Activated B cell treated with CpG ODN at 0.5 μM for 24 hours (primary cell): ENCODE measurements around the gene CENPN. TPM values are rescaled to one million over a fixed set of nuclear protein-coding genes. Genes with fewer than 3 reads are reported as not detected.

ENCODE experiments used
- ATAC-seq: fragments of 200-7000 bp; cut with Tn5 transposase; one replicate; pipeline ENCODE4 v1.10.0; 2021; ENCODE audit warnings: low read depth, mild to moderate bottlenecking, moderate library complexity
- CTCF ChIA-PET: fragments of 350-600 bp; sonication (Branson Sonifier 250); formaldehyde crosslinking; loops from one replicate; lab custom pipeline; 2021; ENCODE audit warnings: antibody characterized with exemption; lab: Charles Lee
- POLR2A ChIA-PET: fragments of 350-600 bp; sonication (Branson Sonifier 250); formaldehyde crosslinking; loops from one replicate; lab custom pipeline; 2021; ENCODE audit warnings: antibody characterized with exemption; lab: Charles Lee
- DNase-seq: peaks from one replicate; pipeline ENCODE4 v3.0.0; 2022
- H3K27ac Mint-ChIP-seq: one replicate; pipeline ENCODE4 v1.8.0; 2020; ENCODE audit warnings: mixed read lengths
- H3K27me3 Mint-ChIP-seq: one replicate; pipeline ENCODE4 v1.8.0; 2021; ENCODE audit warnings: mixed read lengths
- H3K36me3 Mint-ChIP-seq: one replicate; pipeline ENCODE4 v1.8.0; 2021; ENCODE audit warnings: low read depth, mixed read lengths
- H3K4me1 Mint-ChIP-seq: one replicate; pipeline ENCODE4 v1.8.0; 2021; ENCODE audit warnings: mixed read lengths
- H3K4me3 Mint-ChIP-seq: one replicate; pipeline ENCODE4 v1.8.0; 2020; ENCODE audit warnings: mild to moderate bottlenecking, mixed read lengths
- H3K9me3 Mint-ChIP-seq: one replicate; pipeline ENCODE4 v1.8.0; 2020; ENCODE audit warnings: mixed read lengths
- intact Hi-C: fragments of 100-400 bp; cut with micrococcal nuclease; formaldehyde crosslinking; loops from one replicate; pipeline ENCODE4 v1.15.1; 2024
- total RNA-seq: library from RNA; stranded (reverse); gene quantifications from 2 replicates; pipeline ENCODE4 v1.2.3, GENCODE V29; 2022
- TF ChIP-seq, protein P1 (sequence below): fragments of 200-600 bp; IDR thresholded peaks from one replicate; pipeline ENCODE4 v1.8.0; 2022; ENCODE audit warnings: antibody characterized with exemption, mild to moderate bottlenecking

The CENPN gene
- total RNA-seq, 1 donor from 2014 or later, result 5.9 TPM

DNA sequence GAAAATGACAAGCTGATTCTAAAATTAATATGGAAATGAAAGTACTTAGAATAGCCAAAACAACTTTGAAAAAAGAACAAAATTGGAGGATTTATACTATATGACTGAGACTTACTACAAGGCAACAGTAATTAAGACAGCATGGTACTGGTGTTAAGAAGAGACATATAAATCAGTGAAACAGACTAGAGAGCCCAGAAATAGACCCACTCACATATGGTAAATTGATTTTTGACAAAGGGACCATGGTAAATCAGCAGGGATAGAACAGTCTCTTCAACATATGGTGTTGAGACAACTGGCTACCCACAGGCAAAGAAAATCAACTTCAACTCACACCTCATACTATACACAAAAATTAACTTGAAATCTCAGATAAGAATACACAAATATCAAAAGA is 13.2 kb upstream of the CENPN start:
- intact Hi-C loops, result no loop called here
- peaks cover 26% of the 10 kb centered on the region for H3K4me1 Mint-ChIP-seq
- H3K36me3 Mint-ChIP-seq, result peaks cover 21% of the 10 kb centered on the region
- CTCF ChIA-PET, result interaction anchor here (0.9 to 1.9 kb wide), 2 partner anchors 35 to 42 kb away, joined by 3 to 6 read pairs; partner anchors contain the start of gene ATMIN
- H3K27me3 Mint-ChIP-seq, result no peaks in the 10 kb centered on the region
- no peak overlapping the region for H3K4me3 Mint-ChIP-seq
- POLR2A ChIA-PET, result interaction anchor here (0.7 kb wide), 1 partner anchor 91 kb away, joined by 4 read pairs; no protein-coding TSS in a partner anchor
- DNase-seq, result no peak
- no peaks in the 10 kb centered on the region for H3K9me3 Mint-ChIP-seq
- TF ChIP-seq, protein P1, sequence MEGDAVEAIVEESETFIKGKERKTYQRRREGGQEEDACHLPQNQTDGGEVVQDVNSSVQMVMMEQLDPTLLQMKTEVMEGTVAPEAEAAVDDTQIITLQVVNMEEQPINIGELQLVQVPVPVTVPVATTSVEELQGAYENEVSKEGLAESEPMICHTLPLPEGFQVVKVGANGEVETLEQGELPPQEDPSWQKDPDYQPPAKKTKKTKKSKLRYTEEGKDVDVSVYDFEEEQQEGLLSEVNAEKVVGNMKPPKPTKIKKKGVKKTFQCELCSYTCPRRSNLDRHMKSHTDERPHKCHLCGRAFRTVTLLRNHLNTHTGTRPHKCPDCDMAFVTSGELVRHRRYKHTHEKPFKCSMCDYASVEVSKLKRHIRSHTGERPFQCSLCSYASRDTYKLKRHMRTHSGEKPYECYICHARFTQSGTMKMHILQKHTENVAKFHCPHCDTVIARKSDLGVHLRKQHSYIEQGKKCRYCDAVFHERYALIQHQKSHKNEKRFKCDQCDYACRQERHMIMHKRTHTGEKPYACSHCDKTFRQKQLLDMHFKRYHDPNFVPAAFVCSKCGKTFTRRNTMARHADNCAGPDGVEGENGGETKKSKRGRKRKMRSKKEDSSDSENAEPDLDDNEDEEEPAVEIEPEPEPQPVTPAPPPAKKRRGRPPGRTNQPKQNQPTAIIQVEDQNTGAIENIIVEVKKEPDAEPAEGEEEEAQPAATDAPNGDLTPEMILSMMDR, result no peak
- ATAC-seq, result no peak
- H3K27ac Mint-ChIP-seq, result no peak overlapping the region

DNA sequence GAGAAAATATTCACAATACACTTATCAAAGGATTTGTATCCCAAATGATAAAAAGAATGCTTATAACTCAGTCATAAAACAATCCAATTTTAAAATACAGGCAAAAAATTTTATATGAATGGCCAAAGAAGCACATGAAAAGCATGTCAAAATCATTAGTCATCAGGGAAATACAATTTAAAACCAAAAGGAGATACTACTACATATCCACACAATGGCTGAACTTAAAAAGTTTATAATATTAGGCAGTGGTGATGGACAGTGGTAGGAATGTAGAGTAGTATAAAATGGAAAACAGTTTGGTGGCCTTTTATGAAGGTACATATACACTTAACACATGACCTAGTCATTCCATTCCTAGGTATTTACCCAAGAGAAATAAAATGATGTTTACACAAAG is 12.6 kb upstream of the CENPN start:
- peaks cover 21% of the 10 kb centered on the region for H3K36me3 Mint-ChIP-seq
- H3K9me3 Mint-ChIP-seq, result no peaks in the 10 kb centered on the region

DNA sequence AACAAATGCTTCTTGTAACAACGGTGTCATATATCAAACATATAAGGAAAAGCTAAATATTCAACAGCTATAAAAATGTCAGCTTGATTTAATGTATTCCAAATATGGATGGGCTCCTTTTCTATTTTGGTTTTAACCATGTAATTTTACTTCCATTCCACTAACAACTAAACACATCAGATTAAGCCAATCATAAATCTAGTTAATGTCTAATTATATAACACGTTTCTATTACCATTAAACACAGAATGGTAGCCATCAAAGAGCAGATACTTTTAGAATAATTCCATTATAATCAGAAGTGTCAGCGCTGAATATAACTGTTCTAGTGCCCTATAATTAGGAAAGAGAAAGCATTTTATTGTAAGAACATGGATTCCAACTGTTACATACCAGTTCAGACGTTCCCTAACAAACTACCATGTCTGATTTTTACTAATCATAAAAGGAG is 10.3 kb upstream of the CENPN start:
- Mint-ChIP-seq H3K27me3 (no peaks in the 10 kb centered on the region), H3K27ac (peak overlapping the region; percentile 88), H3K9me3 (no peaks in the 10 kb centered on the region), H3K4me1 (peaks cover 48% of the 10 kb centered on the region), H3K4me3 (peak overlapping the region; percentile 88), H3K36me3 (peaks cover 16% of the 10 kb centered on the region)
- ATAC-seq (no peak), DNase-seq (no peak)
- TF ChIP-seq, protein P1, result no peak
- CTCF ChIA-PET, result interaction anchor here (0.6 kb wide), 1 partner anchor 39 kb away, joined by 3 read pairs; the partner anchor contains the start of gene ATMIN
- POLR2A ChIA-PET, result interaction anchor here (1.9 kb wide), 1 partner anchor 10 kb away, joined by 19 read pairs; the partner anchor contains the start of genes CENPN and CMC2
- intact Hi-C loops, result loop anchor here (1.0 kb wide), 1 partner anchor 11 kb away; the partner anchor contains the start of gene CENPN

More for the DNA sequence above, 12.6 kb upstream of the CENPN start:
- ATAC-seq (no peak), DNase-seq (no peak)
- ChIA-PET CTCF (no interaction called here), POLR2A (interaction anchor here (0.7 kb wide), 1 partner anchor 90 kb away, joined by 4 read pairs; no protein-coding TSS in a partner anchor)
- H3K4me3 Mint-ChIP-seq, result no peak overlapping the region
- H3K27me3 Mint-ChIP-seq, result no peaks in the 10 kb centered on the region
- no peak overlapping the region for H3K27ac Mint-ChIP-seq
- intact Hi-C loops, result no loop called here
- TF ChIP-seq, protein P1, result no peak
- peaks cover 32% of the 10 kb centered on the region for H3K4me1 Mint-ChIP-seq

DNA sequence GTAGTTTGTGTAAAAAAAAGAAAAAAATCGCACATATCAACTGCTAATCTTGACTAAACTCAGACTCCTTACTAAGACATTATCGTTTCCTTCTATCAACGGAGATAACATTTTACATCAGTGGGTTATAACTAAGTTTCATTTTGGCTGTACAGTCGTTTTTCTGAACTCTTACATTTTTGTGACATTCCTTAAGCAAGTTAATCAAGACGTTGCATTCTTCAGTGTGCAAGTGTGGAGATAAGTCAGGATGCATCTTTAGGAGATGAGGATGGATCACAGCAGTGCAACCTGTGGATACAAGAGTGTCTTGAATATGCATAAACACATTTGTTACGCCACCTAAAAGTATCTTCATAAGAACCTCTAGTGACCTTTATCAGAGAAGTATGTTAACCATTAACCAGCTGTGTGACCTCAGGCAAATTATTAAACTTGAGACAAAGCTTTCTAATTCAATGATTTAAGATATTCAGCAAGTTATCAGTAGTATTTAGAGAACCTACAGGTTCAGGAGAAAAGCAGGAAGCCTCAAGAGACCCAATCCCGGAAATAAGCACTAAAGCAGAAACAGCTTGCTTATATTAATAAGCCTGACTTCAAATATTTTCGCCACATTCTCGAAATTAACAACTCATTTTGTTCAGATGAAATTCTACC is 9.7 kb upstream of the CENPN start:
- Mint-ChIP-seq H3K9me3 (no peaks in the 10 kb centered on the region), H3K4me3 (peak overlapping the region; percentile 88), H3K27me3 (no peaks in the 10 kb centered on the region), H3K27ac (peak overlapping the region; percentile 88), H3K4me1 (peaks cover 49% of the 10 kb centered on the region), H3K36me3 (peaks cover 14% of the 10 kb centered on the region)
- intact Hi-C loops, result loop anchor here (1.0 kb wide), 1 partner anchor 10 kb away; the partner anchor contains the start of gene CENPN
- TF ChIP-seq, protein P1, result no peak
- ChIA-PET CTCF (interaction anchor here (0.6 kb wide), 2 partner anchors 23 to 39 kb away, joined by 3 read pairs; partner anchors contain the start of gene ATMIN), POLR2A (interaction anchor here (0.7 to 1.9 kb wide), 3 partner anchors 10 to 1264 kb away, joined by 3 to 19 read pairs (median 4); partner anchors contain the start of genes ATMIN, CENPN and CMC2)
- peak; percentile 56 for ATAC-seq
- no peak for DNase-seq
